Omental fat pad (tissue), 4 donors: ENCODE measurements around the gene ZFP64. TPM values are rescaled to one million over a fixed set of nuclear protein-coding genes. Genes with fewer than 3 reads are reported as not detected.

Experiments used
- ATAC-seq: fragments of 150-250 bp; one replicate; pipeline ENCODE4 v1.9.1; 2016; ENCODE audit warnings: mild to moderate bottlenecking, moderate library complexity; ENCODE audit not compliant: low FRiP score
- DNase-seq: peaks from one replicate; pipeline ENCODE4 v3.0.0-alpha.2; 2019; ENCODE audit warnings: low spot score
- total RNA-seq, 4 donors: library from RNA; depleted of rRNA; stranded (reverse); fragments of >200 nt; gene quantifications; one replicate each; pipeline ENCODE4 v1.1.0, GENCODE V29; 2016
- TF ChIP-seq, protein P1 (sequence below), 3 donors: fragments of 450-650 bp; IDR thresholded peaks; one replicate each; pipeline ENCODE4 v1.5.1; 2016 to 2017; ENCODE audit warnings: antibody characterized with exemption in 3 of 3, mild to moderate bottlenecking in 3 of 3, moderate library complexity in 2 of 3

Gene ZFP64
- total RNA-seq, 4 donors from 2014 or later = 7.1 to 9.3 (median 9.3) TPM

DNA sequence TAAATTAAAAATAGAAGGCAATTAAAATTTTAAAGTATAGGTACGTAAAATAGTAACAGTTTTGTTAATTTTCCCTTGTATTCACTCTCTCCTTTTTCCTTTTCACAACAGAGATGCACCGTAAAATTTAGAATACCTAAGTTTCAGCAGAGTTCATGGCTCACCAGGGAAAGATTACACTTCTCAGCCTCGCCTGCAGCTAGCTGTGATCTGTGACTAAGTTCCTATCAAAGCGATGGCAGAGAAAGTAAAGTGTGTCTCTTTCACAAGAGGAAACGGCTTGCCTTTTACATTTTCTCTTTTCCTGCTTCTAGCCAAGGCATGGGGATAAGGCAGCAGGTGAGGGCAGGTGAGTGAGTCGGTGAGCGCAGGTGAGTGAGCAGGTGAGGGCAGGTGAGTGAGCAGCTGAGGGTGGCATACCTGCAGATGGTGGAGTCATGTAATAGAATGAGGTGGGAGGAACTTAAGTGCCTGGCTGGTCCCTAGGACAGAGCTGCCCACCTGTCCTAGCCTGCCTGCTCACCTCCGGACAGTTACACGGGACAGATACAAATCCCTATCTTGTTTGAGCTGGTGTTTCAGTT is 30.9 kb downstream of the ZFP64 start:
- no peak for ATAC-seq
- no peak for DNase-seq
- TF ChIP-seq, protein P1, sequence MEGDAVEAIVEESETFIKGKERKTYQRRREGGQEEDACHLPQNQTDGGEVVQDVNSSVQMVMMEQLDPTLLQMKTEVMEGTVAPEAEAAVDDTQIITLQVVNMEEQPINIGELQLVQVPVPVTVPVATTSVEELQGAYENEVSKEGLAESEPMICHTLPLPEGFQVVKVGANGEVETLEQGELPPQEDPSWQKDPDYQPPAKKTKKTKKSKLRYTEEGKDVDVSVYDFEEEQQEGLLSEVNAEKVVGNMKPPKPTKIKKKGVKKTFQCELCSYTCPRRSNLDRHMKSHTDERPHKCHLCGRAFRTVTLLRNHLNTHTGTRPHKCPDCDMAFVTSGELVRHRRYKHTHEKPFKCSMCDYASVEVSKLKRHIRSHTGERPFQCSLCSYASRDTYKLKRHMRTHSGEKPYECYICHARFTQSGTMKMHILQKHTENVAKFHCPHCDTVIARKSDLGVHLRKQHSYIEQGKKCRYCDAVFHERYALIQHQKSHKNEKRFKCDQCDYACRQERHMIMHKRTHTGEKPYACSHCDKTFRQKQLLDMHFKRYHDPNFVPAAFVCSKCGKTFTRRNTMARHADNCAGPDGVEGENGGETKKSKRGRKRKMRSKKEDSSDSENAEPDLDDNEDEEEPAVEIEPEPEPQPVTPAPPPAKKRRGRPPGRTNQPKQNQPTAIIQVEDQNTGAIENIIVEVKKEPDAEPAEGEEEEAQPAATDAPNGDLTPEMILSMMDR (IDR thresholded peaks at IDR 0.05) = no peak

GRCh38 chr20:52160049-52160570 is 31.5 kb downstream of the ZFP64 start:
- no peak for ATAC-seq
- TF ChIP-seq, protein P1 (IDR thresholded peaks at IDR 0.05) = no peak
- DNase-seq = no peak

GRCh38 chr20:52154575-52154974 is 37.0 kb downstream of the ZFP64 start:
- ATAC-seq (no peak), DNase-seq (no peak)
- TF ChIP-seq, protein P1 (IDR thresholded peaks at IDR 0.05) = no peak

DNA sequence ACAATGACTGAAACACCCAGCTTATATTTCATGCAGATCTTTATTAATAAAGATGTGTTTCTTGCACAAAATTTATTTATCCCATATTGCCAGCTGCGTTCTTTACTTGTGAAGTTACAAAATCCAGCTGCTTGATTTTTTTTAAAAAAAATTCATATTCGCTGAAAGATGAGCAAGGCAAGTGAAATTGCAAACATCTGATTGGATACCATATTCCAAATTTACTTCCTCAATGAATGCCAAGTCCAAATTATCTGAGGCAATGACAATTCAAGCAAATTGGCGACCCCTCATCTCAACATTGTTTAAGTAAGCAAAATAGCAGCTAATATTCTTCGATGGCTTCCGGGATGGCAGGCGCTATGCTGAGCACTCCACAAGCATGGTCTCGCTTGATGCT is 37.7 kb downstream of the ZFP64 start:
- no peak for ATAC-seq
- DNase-seq = no peak
- TF ChIP-seq, protein P1 (IDR thresholded peaks at IDR 0.05) = no peak

DNA sequence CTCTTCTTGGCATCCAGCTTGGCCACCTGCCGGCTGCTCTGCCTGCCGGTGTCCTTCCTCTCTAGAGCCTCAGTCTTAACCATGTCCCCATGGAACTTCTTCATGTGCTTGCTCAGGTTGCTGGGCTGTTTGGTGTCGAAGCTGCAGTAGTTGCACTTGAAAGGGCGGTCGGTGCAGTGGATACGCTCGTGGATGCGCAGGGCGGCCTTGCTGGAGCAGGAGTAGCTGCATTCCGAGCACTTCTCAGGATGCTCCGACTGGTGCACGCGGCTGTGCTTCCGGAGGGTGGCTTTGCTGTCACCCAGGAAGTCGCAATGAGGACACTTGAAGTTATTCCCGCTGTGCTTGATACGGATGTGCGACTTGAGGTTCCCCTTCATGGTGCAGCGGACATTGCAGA is 38.7 kb downstream of the ZFP64 start:
- TF ChIP-seq, protein P1 (IDR thresholded peaks at IDR 0.05) = no peak
- no peak for DNase-seq

GRCh38 chr20:52152416-52152815 is 39.2 kb downstream of the ZFP64 start:
- ATAC-seq = no peak
- TF ChIP-seq, protein P1 (IDR thresholded peaks at IDR 0.05) = no peak
- DNase-seq = no peak

More for the DNA sequence above, 38.7 kb downstream of the ZFP64 start:
- no peak for ATAC-seq
